H9 (cell line): ENCODE results near the gene OR14I1. TPM values are rescaled to one million over a fixed set of nuclear protein-coding genes. Genes with fewer than 3 reads are reported as not detected.

Experiments
- DNase-seq: peaks from one replicate; pipeline ENCODE4 v3.0.0-alpha.2; 2017
- H2AFZ ChIP-seq: one replicate; pipeline ENCODE4 v1.6.1; 2013; ENCODE audit warnings: mild to moderate bottlenecking, low read length, control low read depth, moderate library complexity
- H2AK5ac ChIP-seq: 2 replicates; pipeline ENCODE4 v1.6.1; 2013; ENCODE audit warnings: low read length, control low read depth, mixed read lengths; ENCODE audit not compliant: insufficient read length
- H2BK120ac ChIP-seq: one replicate; pipeline ENCODE4 v1.6.1; 2013; ENCODE audit warnings: low read depth, mild to moderate bottlenecking, low read length, control low read depth, inconsistent platforms; ENCODE audit not compliant: poor library complexity, severe bottlenecking
- H2BK12ac ChIP-seq: 2 replicates; pipeline ENCODE4 v1.6.1; 2013; ENCODE audit warnings: low read length, control low read depth, mixed read lengths, low read depth; ENCODE audit not compliant: insufficient read length
- H2BK15ac ChIP-seq: 2 replicates; pipeline ENCODE4 v1.6.1; 2013; ENCODE audit warnings: low read depth, low read length, control low read depth
- H2BK20ac ChIP-seq: one replicate; pipeline ENCODE4 v1.6.1; 2013; ENCODE audit warnings: low read depth, mild to moderate bottlenecking, low read length, control low read depth, inconsistent platforms; ENCODE audit not compliant: poor library complexity, severe bottlenecking
- H2BK5ac ChIP-seq: 2 replicates; pipeline ENCODE4 v1.6.1; 2013; ENCODE audit warnings: low read length, control low read depth, mixed read lengths; ENCODE audit not compliant: insufficient read length
- H3K14ac ChIP-seq: 2 replicates; pipeline ENCODE4 v1.6.1; 2013; ENCODE audit warnings: low read length, control low read depth; ENCODE audit not compliant: insufficient read depth
- H3K18ac ChIP-seq: 2 replicates; pipeline ENCODE4 v1.6.1; 2013; ENCODE audit warnings: low read depth, mild to moderate bottlenecking, mixed read lengths, low read length, control low read depth; ENCODE audit not compliant: insufficient read length
- H3K23ac ChIP-seq: 2 replicates; pipeline ENCODE4 v1.6.1; 2013; ENCODE audit warnings: low read length, control low read depth, mixed read lengths, low read depth; ENCODE audit not compliant: insufficient read length
- H3K23me2 ChIP-seq: 2 replicates; pipeline ENCODE4 v1.6.1; 2013; ENCODE audit warnings: low read depth, mild to moderate bottlenecking, mixed read lengths, low read length, control low read depth; ENCODE audit not compliant: insufficient read length, poor library complexity, severe bottlenecking
- H3K27ac ChIP-seq: 2 replicates; pipeline ENCODE4 v1.5.1; 2013; ENCODE audit warnings: low read length, control low read depth, mixed read lengths, low read depth; ENCODE audit not compliant: insufficient read length
- H3K27me3 ChIP-seq: 2 replicates; pipeline ENCODE4 v1.6.1; 2013; ENCODE audit warnings: low read length, control low read depth, inconsistent platforms; ENCODE audit not compliant: insufficient read depth
- H3K4ac ChIP-seq: 2 replicates; pipeline ENCODE4 v1.6.1; 2013; ENCODE audit warnings: low read depth, mild to moderate bottlenecking, control low read depth, inconsistent platforms, low read length, moderate library complexity
- H3K4me1 ChIP-seq: 2 replicates; pipeline ENCODE4 v1.6.1; 2013; ENCODE audit warnings: low read length, control low read depth, inconsistent platforms; ENCODE audit not compliant: insufficient read depth
- H3K4me2 ChIP-seq: 2 replicates; pipeline ENCODE4 v1.6.1; 2013; ENCODE audit warnings: low read length, control low read depth, mixed read lengths; ENCODE audit not compliant: insufficient read length, insufficient read depth
- H3K56ac ChIP-seq: 2 replicates; pipeline ENCODE4 v1.6.1; 2013; ENCODE audit warnings: low read depth, mild to moderate bottlenecking, mixed read lengths, low read length, control low read depth; ENCODE audit not compliant: insufficient read length
- H3K79me1 ChIP-seq: 2 replicates; pipeline ENCODE4 v1.6.1; 2013; ENCODE audit warnings: low read depth, mild to moderate bottlenecking, moderate library complexity, low read length, control low read depth, inconsistent platforms; ENCODE audit not compliant: insufficient read depth, poor library complexity, severe bottlenecking
- H3K79me2 ChIP-seq: 2 replicates; pipeline ENCODE4 v1.6.1; 2013; ENCODE audit warnings: low read length, control low read depth, inconsistent platforms; ENCODE audit not compliant: insufficient read depth
- H3K9ac ChIP-seq: 2 replicates; pipeline ENCODE4 v1.6.1; 2013; ENCODE audit warnings: low read length, control low read depth, mixed read lengths; ENCODE audit not compliant: insufficient read length; ENCODE audit errors: extremely low read depth
- H3K9me3 ChIP-seq: one replicate; pipeline ENCODE4 v1.6.1; 2013; ENCODE audit warnings: low read depth, low read length, inconsistent platforms; ENCODE audit not compliant: control insufficient read depth
- H3T11ph ChIP-seq: one replicate; pipeline ENCODE4 v1.6.1; 2013; ENCODE audit warnings: mild to moderate bottlenecking, low read length, control low read depth, inconsistent platforms
- H4K20me1 ChIP-seq: one replicate; pipeline ENCODE4 v1.6.1; 2013; ENCODE audit not compliant: control insufficient read depth, insufficient read length, insufficient read depth
- H4K5ac ChIP-seq: 2 replicates; pipeline ENCODE4 v1.6.1; 2013; ENCODE audit warnings: low read depth, mild to moderate bottlenecking, mixed read lengths, low read length, control low read depth; ENCODE audit not compliant: insufficient read length
- H4K8ac ChIP-seq: replicated peaks from 2 replicates; pipeline ENCODE4 v1.6.1; 2013; ENCODE audit warnings: low read length, control low read depth, mixed read lengths, low read depth; ENCODE audit not compliant: insufficient read length
- H4K91ac ChIP-seq: 2 replicates; pipeline ENCODE4 v1.6.1; 2013; ENCODE audit warnings: low read depth, mild to moderate bottlenecking, moderate library complexity, mixed read lengths, low read length, control low read depth; ENCODE audit not compliant: insufficient read length
- H3K27ac Mint-ChIP-seq, 3 experiments: 2 replicates in 2 of 3; 3 replicates in 1 of 3; pipeline ENCODE4 v1.8.0; 2020 to 2021; ENCODE audit warnings: mixed read lengths in 3 of 3, mild to moderate bottlenecking in 1 of 3, moderate library complexity in 1 of 3
- H3K27me3 Mint-ChIP-seq: 2 replicates; pipeline ENCODE4 v1.8.0; 2021; ENCODE audit warnings: low read depth, mild to moderate bottlenecking, moderate library complexity, mixed read lengths
- H3K36me3 Mint-ChIP-seq, 3 experiments: 2 replicates in 2 of 3; 3 replicates in 1 of 3; pipeline ENCODE4 v1.8.0; 2020 to 2021; ENCODE audit warnings: low read depth in 3 of 3, mixed read lengths in 3 of 3; ENCODE audit not compliant: insufficient read depth in 1 of 3
- H3K4me1 Mint-ChIP-seq, 2 experiments: 2 replicates each; pipeline ENCODE4 v1.8.0; 2020; ENCODE audit warnings: mixed read lengths in 2 of 2
- H3K4me3 Mint-ChIP-seq, 2 experiments: 2 replicates in 1 of 2; 3 replicates in 1 of 2; pipeline ENCODE4 v1.8.0; 2020 to 2021; ENCODE audit warnings: mild to moderate bottlenecking in 2 of 2, mixed read lengths in 2 of 2, moderate library complexity in 1 of 2
- H3K9me3 Mint-ChIP-seq, 2 experiments: 2 replicates in 1 of 2; 3 replicates in 1 of 2; pipeline ENCODE4 v1.8.0; 2020; ENCODE audit warnings: mild to moderate bottlenecking in 2 of 2, mixed read lengths in 2 of 2, moderate library complexity in 1 of 2
- CTCF ChIP-seq: fragments of 200-600 bp; sonication (generic); conservative IDR thresholded peaks from 3 replicates; pipeline ENCODE4 v1.8.0; 2021; ENCODE audit warnings: antibody characterized with exemption, mild to moderate bottlenecking
- WGBS: extraction: QIAGEN DNeasy Blood & Tissue Kit; methylation state at CpG from one replicate; pipeline ENCODE4 v1.1.7; 2013; ENCODE audit warnings: missing lambda C conversion rate, low lambda C conversion rate, mixed read lengths; ENCODE audit not compliant: insufficient read length; ENCODE audit errors: extremely low coverage; 5-methylcytosine and 5-hydroxymethylcytosine counted together
- total RNA-seq: library from RNA; stranded (reverse); gene quantifications from 2 replicates; pipeline ENCODE4 v1.2.1, GENCODE V29; 2021

Gene OR14I1
- total RNA-seq, 1 experiment from 2014 or later, result not detected

GRCh38 chr1:248696261-248696660, 6.3 kb downstream of the OR14I1 start:
- Histone ChIP-seq H3T11ph (no peak overlapping the region), H2BK12ac (no peak overlapping the region), H3K4ac (no peak overlapping the region), H3K27me3 (no peaks in the 10 kb centered on the region), H3K23me2 (no peaks in the 10 kb centered on the region), H3K4me2 (no peak overlapping the region), H4K8ac (no peak overlapping the region), H3K79me1 (no peaks in the 10 kb centered on the region), H3K9me3 (peaks cover 76% of the 10 kb centered on the region), H3K4me1 (no peaks in the 10 kb centered on the region), H2BK20ac (no peak overlapping the region), H3K9ac (no peak overlapping the region), H4K5ac (no peak overlapping the region), H2BK5ac (no peak overlapping the region), H2AFZ (no peak overlapping the region), H4K20me1 (no peaks in the 10 kb centered on the region), H3K56ac (no peak overlapping the region), H3K79me2 (no peaks in the 10 kb centered on the region), H3K14ac (no peak overlapping the region), H2BK15ac (no peak overlapping the region), H3K18ac (no peak overlapping the region), H3K27ac (no peak overlapping the region), H2BK120ac (no peak overlapping the region), H4K91ac (no peak overlapping the region), H2AK5ac (no peak overlapping the region), H3K23ac (no peak overlapping the region)
- Mint-ChIP-seq H3K9me3 (peaks cover 79 to 83% of the 10 kb centered on the region in 2 experiments), H3K4me1 (no peaks in the 10 kb centered on the region), H3K27me3 (peaks cover 1% of the 10 kb centered on the region; the same call in 1 of the 2 replicates), H3K36me3 (peaks cover 10 to 32% (median 12%) of the 10 kb centered on the region in 3 experiments; a peak in 6 of 7 replicates), H3K27ac (no peak overlapping the region), H3K4me3 (no peak overlapping the region)
- no peak for DNase-seq
- TF ChIP-seq CTCF, result no peak
- no CpG with 5 or more reads among the region's 3 CpGs for WGBS
